H9 (cell line): ENCODE measurements around the gene IP6K2. TPM values are rescaled to one million over a fixed set of nuclear protein-coding genes. Genes with fewer than 3 reads are reported as not detected.

Source experiments
- DNase-seq: peaks from one replicate; pipeline ENCODE4 v3.0.0-alpha.2; 2017
- H2AFZ ChIP-seq: one replicate; pipeline ENCODE4 v1.6.1; 2013; ENCODE audit warnings: mild to moderate bottlenecking, low read length, control low read depth, moderate library complexity
- H2AK5ac ChIP-seq: 2 replicates; pipeline ENCODE4 v1.6.1; 2013; ENCODE audit warnings: low read length, control low read depth, mixed read lengths; ENCODE audit not compliant: insufficient read length
- H2BK120ac ChIP-seq: one replicate; pipeline ENCODE4 v1.6.1; 2013; ENCODE audit warnings: low read depth, mild to moderate bottlenecking, low read length, control low read depth, inconsistent platforms; ENCODE audit not compliant: poor library complexity, severe bottlenecking
- H2BK12ac ChIP-seq: 2 replicates; pipeline ENCODE4 v1.6.1; 2013; ENCODE audit warnings: low read length, control low read depth, mixed read lengths, low read depth; ENCODE audit not compliant: insufficient read length
- H2BK15ac ChIP-seq: 2 replicates; pipeline ENCODE4 v1.6.1; 2013; ENCODE audit warnings: low read depth, low read length, control low read depth
- H2BK20ac ChIP-seq: one replicate; pipeline ENCODE4 v1.6.1; 2013; ENCODE audit warnings: low read depth, mild to moderate bottlenecking, low read length, control low read depth, inconsistent platforms; ENCODE audit not compliant: poor library complexity, severe bottlenecking
- H2BK5ac ChIP-seq: 2 replicates; pipeline ENCODE4 v1.6.1; 2013; ENCODE audit warnings: low read length, control low read depth, mixed read lengths; ENCODE audit not compliant: insufficient read length
- H3K14ac ChIP-seq: 2 replicates; pipeline ENCODE4 v1.6.1; 2013; ENCODE audit warnings: low read length, control low read depth; ENCODE audit not compliant: insufficient read depth
- H3K18ac ChIP-seq: 2 replicates; pipeline ENCODE4 v1.6.1; 2013; ENCODE audit warnings: low read depth, mild to moderate bottlenecking, mixed read lengths, low read length, control low read depth; ENCODE audit not compliant: insufficient read length
- H3K23ac ChIP-seq: 2 replicates; pipeline ENCODE4 v1.6.1; 2013; ENCODE audit warnings: low read length, control low read depth, mixed read lengths, low read depth; ENCODE audit not compliant: insufficient read length
- H3K23me2 ChIP-seq: 2 replicates; pipeline ENCODE4 v1.6.1; 2013; ENCODE audit warnings: low read depth, mild to moderate bottlenecking, mixed read lengths, low read length, control low read depth; ENCODE audit not compliant: insufficient read length, poor library complexity, severe bottlenecking
- H3K27ac ChIP-seq: 2 replicates; pipeline ENCODE4 v1.5.1; 2013; ENCODE audit warnings: low read length, control low read depth, mixed read lengths, low read depth; ENCODE audit not compliant: insufficient read length
- H3K27me3 ChIP-seq: 2 replicates; pipeline ENCODE4 v1.6.1; 2013; ENCODE audit warnings: low read length, control low read depth, inconsistent platforms; ENCODE audit not compliant: insufficient read depth
- H3K4ac ChIP-seq: 2 replicates; pipeline ENCODE4 v1.6.1; 2013; ENCODE audit warnings: low read depth, mild to moderate bottlenecking, control low read depth, inconsistent platforms, low read length, moderate library complexity
- H3K4me1 ChIP-seq: 2 replicates; pipeline ENCODE4 v1.6.1; 2013; ENCODE audit warnings: low read length, control low read depth, inconsistent platforms; ENCODE audit not compliant: insufficient read depth
- H3K4me2 ChIP-seq: 2 replicates; pipeline ENCODE4 v1.6.1; 2013; ENCODE audit warnings: low read length, control low read depth, mixed read lengths; ENCODE audit not compliant: insufficient read length, insufficient read depth
- H3K56ac ChIP-seq: 2 replicates; pipeline ENCODE4 v1.6.1; 2013; ENCODE audit warnings: low read depth, mild to moderate bottlenecking, mixed read lengths, low read length, control low read depth; ENCODE audit not compliant: insufficient read length
- H3K79me1 ChIP-seq: 2 replicates; pipeline ENCODE4 v1.6.1; 2013; ENCODE audit warnings: low read depth, mild to moderate bottlenecking, moderate library complexity, low read length, control low read depth, inconsistent platforms; ENCODE audit not compliant: insufficient read depth, poor library complexity, severe bottlenecking
- H3K79me2 ChIP-seq: 2 replicates; pipeline ENCODE4 v1.6.1; 2013; ENCODE audit warnings: low read length, control low read depth, inconsistent platforms; ENCODE audit not compliant: insufficient read depth
- H3K9ac ChIP-seq: 2 replicates; pipeline ENCODE4 v1.6.1; 2013; ENCODE audit warnings: low read length, control low read depth, mixed read lengths; ENCODE audit not compliant: insufficient read length; ENCODE audit errors: extremely low read depth
- H3K9me3 ChIP-seq: one replicate; pipeline ENCODE4 v1.6.1; 2013; ENCODE audit warnings: low read depth, low read length, inconsistent platforms; ENCODE audit not compliant: control insufficient read depth
- H3T11ph ChIP-seq: one replicate; pipeline ENCODE4 v1.6.1; 2013; ENCODE audit warnings: mild to moderate bottlenecking, low read length, control low read depth, inconsistent platforms
- H4K20me1 ChIP-seq: one replicate; pipeline ENCODE4 v1.6.1; 2013; ENCODE audit not compliant: control insufficient read depth, insufficient read length, insufficient read depth
- H4K5ac ChIP-seq: 2 replicates; pipeline ENCODE4 v1.6.1; 2013; ENCODE audit warnings: low read depth, mild to moderate bottlenecking, mixed read lengths, low read length, control low read depth; ENCODE audit not compliant: insufficient read length
- H4K8ac ChIP-seq: replicated peaks from 2 replicates; pipeline ENCODE4 v1.6.1; 2013; ENCODE audit warnings: low read length, control low read depth, mixed read lengths, low read depth; ENCODE audit not compliant: insufficient read length
- H4K91ac ChIP-seq: 2 replicates; pipeline ENCODE4 v1.6.1; 2013; ENCODE audit warnings: low read depth, mild to moderate bottlenecking, moderate library complexity, mixed read lengths, low read length, control low read depth; ENCODE audit not compliant: insufficient read length
- H3K27ac Mint-ChIP-seq, 3 experiments: 2 replicates in 2 of 3; 3 replicates in 1 of 3; pipeline ENCODE4 v1.8.0; 2020 to 2021; ENCODE audit warnings: mixed read lengths in 3 of 3, mild to moderate bottlenecking in 1 of 3, moderate library complexity in 1 of 3
- H3K27me3 Mint-ChIP-seq: 2 replicates; pipeline ENCODE4 v1.8.0; 2021; ENCODE audit warnings: low read depth, mild to moderate bottlenecking, moderate library complexity, mixed read lengths
- H3K36me3 Mint-ChIP-seq, 3 experiments: 2 replicates in 2 of 3; 3 replicates in 1 of 3; pipeline ENCODE4 v1.8.0; 2020 to 2021; ENCODE audit warnings: low read depth in 3 of 3, mixed read lengths in 3 of 3; ENCODE audit not compliant: insufficient read depth in 1 of 3
- H3K4me1 Mint-ChIP-seq, 2 experiments: 2 replicates each; pipeline ENCODE4 v1.8.0; 2020; ENCODE audit warnings: mixed read lengths in 2 of 2
- H3K4me3 Mint-ChIP-seq, 2 experiments: 2 replicates in 1 of 2; 3 replicates in 1 of 2; pipeline ENCODE4 v1.8.0; 2020 to 2021; ENCODE audit warnings: mild to moderate bottlenecking in 2 of 2, mixed read lengths in 2 of 2, moderate library complexity in 1 of 2
- H3K9me3 Mint-ChIP-seq, 2 experiments: 2 replicates in 1 of 2; 3 replicates in 1 of 2; pipeline ENCODE4 v1.8.0; 2020; ENCODE audit warnings: mild to moderate bottlenecking in 2 of 2, mixed read lengths in 2 of 2, moderate library complexity in 1 of 2
- CTCF ChIP-seq: fragments of 200-600 bp; sonication (generic); conservative IDR thresholded peaks from 3 replicates; pipeline ENCODE4 v1.8.0; 2021; ENCODE audit warnings: antibody characterized with exemption, mild to moderate bottlenecking
- total RNA-seq: library from RNA; stranded (reverse); gene quantifications from 2 replicates; pipeline ENCODE4 v1.2.1, GENCODE V29; 2021

The IP6K2 gene
- total RNA-seq, 1 experiment from 2014 or later: 94.7 TPM

- H3K9ac ChIP-seq: peak overlapping the region; percentile 47
- H2BK15ac ChIP-seq: no peak overlapping the region
- no peak overlapping the region for H2BK20ac ChIP-seq
- Mint-ChIP-seq H3K27ac (peak overlapping the region; percentile 48 to 67 (median 57); a peak in 3 of 7 replicates), H3K9me3 (no peaks in the 10 kb centered on the region; a peak in 1 of 5 replicates), H3K4me1 (peaks cover 32% of the 10 kb centered on the region in 2 experiments), H3K36me3 (peaks cover 33 to 62% (median 59%) of the 10 kb centered on the region in 3 experiments), H3K27me3 (peaks cover 6% of the 10 kb centered on the region), H3K4me3 (peak overlapping the region; percentile 99 to 100)
- no peak overlapping the region for H4K8ac ChIP-seq
- H3K4me2 ChIP-seq: peak overlapping the region; percentile 55
- no peak overlapping the region for H3T11ph ChIP-seq
- H4K5ac ChIP-seq: no peak overlapping the region
- no peak overlapping the region for H3K4ac ChIP-seq
- H2BK120ac ChIP-seq: no peak overlapping the region
- H3K23ac ChIP-seq: no peak overlapping the region
- no peak overlapping the region for H4K91ac ChIP-seq
- H3K14ac ChIP-seq: no peak overlapping the region
- no peak overlapping the region for H2BK12ac ChIP-seq
- H3K27ac ChIP-seq: no peak overlapping the region
- no peak overlapping the region for H3K18ac ChIP-seq
- H3K23me2 ChIP-seq: no peaks in the 10 kb centered on the region
- H3K79me1 ChIP-seq: peaks cover 5% of the 10 kb centered on the region
- H3K9me3 ChIP-seq: no peaks in the 10 kb centered on the region
- TF ChIP-seq CTCF: no peak
- H3K4me1 ChIP-seq: no peaks in the 10 kb centered on the region
- no peak overlapping the region for H2BK5ac ChIP-seq
- H3K79me2 ChIP-seq: peaks cover 50% of the 10 kb centered on the region
- DNase-seq: no peak
- no peaks in the 10 kb centered on the region for H4K20me1 ChIP-seq
- H3K27me3 ChIP-seq: no peaks in the 10 kb centered on the region
- H2AK5ac ChIP-seq: no peak overlapping the region
- H2AFZ ChIP-seq: no peak overlapping the region
- no peak overlapping the region for H3K56ac ChIP-seq
Measured at GRCh38 chr3:48715174-48715800, 1.7 kb downstream of the IP6K2 start.
